Measurements from ENCODE around the gene AIMP1. TPM values are rescaled to one million over a fixed set of nuclear protein-coding genes. Genes with fewer than 3 reads are reported as not detected.
A peak's percentile ranks its signal among the peaks of the same experiment; 100 is the strongest.

Gene AIMP1
- total and polyA plus RNA-seq, 8 donors = 38.9 to 63.3 (median 52.7) TPM

DNA sequence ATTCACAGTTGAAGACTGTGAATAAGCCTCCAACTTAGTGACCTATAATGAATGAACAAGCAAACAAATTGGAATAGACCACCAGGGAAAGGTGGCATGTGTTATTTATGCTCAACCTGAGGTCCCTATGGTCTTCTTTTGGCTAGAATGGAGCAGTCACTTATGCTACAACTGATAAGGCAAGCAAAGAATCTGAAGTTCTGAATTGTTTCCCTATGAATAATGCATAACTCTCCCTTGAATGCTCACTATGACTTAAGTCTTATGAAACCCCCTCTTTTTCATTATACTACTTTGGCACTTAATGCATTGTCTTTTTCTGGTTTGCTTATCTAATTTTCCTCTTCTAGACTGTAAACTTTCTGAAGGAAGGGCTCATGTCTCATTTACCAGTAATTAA is 49.7 kb downstream of the AIMP1 start:
- TF ChIP-seq, protein P1, sequence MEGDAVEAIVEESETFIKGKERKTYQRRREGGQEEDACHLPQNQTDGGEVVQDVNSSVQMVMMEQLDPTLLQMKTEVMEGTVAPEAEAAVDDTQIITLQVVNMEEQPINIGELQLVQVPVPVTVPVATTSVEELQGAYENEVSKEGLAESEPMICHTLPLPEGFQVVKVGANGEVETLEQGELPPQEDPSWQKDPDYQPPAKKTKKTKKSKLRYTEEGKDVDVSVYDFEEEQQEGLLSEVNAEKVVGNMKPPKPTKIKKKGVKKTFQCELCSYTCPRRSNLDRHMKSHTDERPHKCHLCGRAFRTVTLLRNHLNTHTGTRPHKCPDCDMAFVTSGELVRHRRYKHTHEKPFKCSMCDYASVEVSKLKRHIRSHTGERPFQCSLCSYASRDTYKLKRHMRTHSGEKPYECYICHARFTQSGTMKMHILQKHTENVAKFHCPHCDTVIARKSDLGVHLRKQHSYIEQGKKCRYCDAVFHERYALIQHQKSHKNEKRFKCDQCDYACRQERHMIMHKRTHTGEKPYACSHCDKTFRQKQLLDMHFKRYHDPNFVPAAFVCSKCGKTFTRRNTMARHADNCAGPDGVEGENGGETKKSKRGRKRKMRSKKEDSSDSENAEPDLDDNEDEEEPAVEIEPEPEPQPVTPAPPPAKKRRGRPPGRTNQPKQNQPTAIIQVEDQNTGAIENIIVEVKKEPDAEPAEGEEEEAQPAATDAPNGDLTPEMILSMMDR (IDR thresholded peaks at IDR 0.05) = no peak
- H3K4me1 ChIP-seq = peaks cover 3 to 5% of the 10 kb centered on the region in 2 donors
- intact Hi-C loops (cut with DNase I) = no loop called here
- no peak overlapping the region for H3K4me3 ChIP-seq
- no peaks in the 10 kb centered on the region for H3K27me3 ChIP-seq
- H3K27ac ChIP-seq = no peak overlapping the region
- ATAC-seq (no peak), DNase-seq (no peak)
- no peaks in the 10 kb centered on the region for H3K36me3 ChIP-seq
- H3K9me3 ChIP-seq = no peaks in the 10 kb centered on the region

DNA sequence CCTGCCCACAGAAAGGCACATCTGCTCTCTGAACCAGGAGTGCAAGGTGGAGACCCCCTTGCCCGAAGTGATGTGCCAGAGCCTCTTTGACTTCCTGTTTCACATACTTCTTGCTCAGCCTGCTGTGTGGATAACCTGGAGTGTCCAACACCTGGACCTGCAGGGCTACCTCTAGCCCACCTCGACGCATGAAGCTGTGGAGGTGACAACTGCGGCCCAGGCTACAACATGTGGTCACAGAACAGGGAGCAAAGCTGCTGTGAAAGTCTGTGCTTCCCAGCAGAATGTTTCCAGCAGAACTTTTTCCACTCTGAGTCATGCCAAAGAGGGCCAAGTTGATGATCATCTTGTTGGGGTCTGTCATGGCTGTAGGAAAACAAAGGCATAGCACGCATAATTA is 50.7 kb downstream of the AIMP1 start:
- H3K4me1 ChIP-seq = peaks cover 3 to 5% of the 10 kb centered on the region in 2 donors
- DNase-seq (peak in 1 of 4 donors; percentile 39), ATAC-seq (no peak)
- intact Hi-C loops (cut with DNase I) = no loop called here
- peaks cover 0 to 4% of the 10 kb centered on the region in 2 donors for H3K27me3 ChIP-seq
- no peak overlapping the region for H3K27ac ChIP-seq
- TF ChIP-seq, protein P1 (IDR thresholded peaks at IDR 0.05) = no peak
- H3K9me3 ChIP-seq = no peaks in the 10 kb centered on the region
- H3K4me3 ChIP-seq = no peak overlapping the region
- H3K36me3 ChIP-seq = no peaks in the 10 kb centered on the region

DNA sequence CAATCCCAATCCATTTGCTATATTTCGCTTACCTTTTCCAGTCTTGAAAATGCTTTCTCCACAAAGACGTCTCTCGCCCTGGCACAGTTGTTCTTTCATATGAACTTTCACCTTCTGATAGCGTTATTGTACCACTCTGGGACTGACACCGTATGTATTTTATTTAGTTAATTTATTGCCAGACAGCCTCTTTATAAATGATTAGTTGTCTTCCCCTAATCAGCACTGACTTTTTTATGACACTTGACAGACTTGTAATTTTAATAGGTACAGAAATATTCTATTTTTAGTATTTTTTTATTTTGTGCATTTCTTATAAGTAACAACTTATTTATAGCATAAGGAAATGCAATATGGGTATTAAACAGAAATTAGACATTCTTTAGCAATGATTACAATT is 52.3 kb downstream of the AIMP1 start, which contains the start of gene GIMD1:
Gene GIMD1, minus strand, starts transcription at position 101 of the 400 bp plus-strand sequence. CDS start 1,343 bp downstream, outside the sequence.
- Histone ChIP-seq H3K27ac (no peak within 1 kb of the TSS), H3K27me3 (peaks cover 0 to 4% of the 10 kb centered on the region in 2 donors), H3K4me3 (no peak within 1 kb of the TSS), H3K36me3 (no peaks in the 10 kb centered on the region), H3K9me3 (no peaks in the 10 kb centered on the region), H3K4me1 (peaks cover 3 to 5% of the 10 kb centered on the region in 2 donors)
- DNase-seq (no peak), ATAC-seq (no peak)
- TF ChIP-seq, protein P1 (IDR thresholded peaks at IDR 0.05) = no peak
- intact Hi-C loops (cut with DNase I) = no loop called here

DNA sequence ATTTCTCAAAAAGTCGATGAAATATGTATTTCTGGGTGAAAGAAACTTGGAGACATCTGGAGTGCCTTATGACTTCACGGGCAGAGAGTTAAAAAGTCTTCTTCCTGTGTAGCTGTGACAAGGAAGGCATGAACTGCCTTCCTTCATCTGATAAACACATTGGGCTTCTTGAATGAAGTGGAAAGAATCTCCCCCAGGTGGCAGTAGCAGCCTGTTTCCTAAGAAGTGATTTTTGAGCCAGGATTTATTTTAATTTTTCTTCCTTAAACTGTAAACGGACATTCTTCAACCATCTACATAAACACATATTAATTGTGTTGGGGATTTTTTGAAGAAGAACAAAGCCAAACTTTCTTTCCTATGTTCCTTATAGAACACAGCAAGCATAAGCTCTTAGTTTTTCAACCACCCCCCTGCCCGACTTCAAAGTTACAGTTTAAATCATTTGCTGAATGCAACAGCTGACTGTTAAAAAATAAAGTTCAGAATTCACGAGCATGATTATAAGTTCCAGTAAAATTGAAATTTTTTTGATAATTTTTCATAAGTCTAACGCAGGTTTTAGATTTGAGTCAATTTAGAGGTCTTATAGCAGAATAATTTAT is 53.2 kb downstream of the AIMP1 start:
- Histone ChIP-seq H3K4me1 (peaks cover 3 to 5% of the 10 kb centered on the region in 2 donors), H3K4me3 (no peak overlapping the region), H3K9me3 (no peaks in the 10 kb centered on the region), H3K27ac (no peak overlapping the region), H3K27me3 (peaks cover 0 to 4% of the 10 kb centered on the region in 2 donors), H3K36me3 (no peaks in the 10 kb centered on the region)
- intact Hi-C loops (cut with DNase I) = no loop called here
- DNase-seq (peak in 2 of 4 donors; percentile 44 to 66), ATAC-seq (peak; percentile 68)
- TF ChIP-seq, protein P1 (IDR thresholded peaks at IDR 0.05) = peak; percentile 55 to 62

DNA sequence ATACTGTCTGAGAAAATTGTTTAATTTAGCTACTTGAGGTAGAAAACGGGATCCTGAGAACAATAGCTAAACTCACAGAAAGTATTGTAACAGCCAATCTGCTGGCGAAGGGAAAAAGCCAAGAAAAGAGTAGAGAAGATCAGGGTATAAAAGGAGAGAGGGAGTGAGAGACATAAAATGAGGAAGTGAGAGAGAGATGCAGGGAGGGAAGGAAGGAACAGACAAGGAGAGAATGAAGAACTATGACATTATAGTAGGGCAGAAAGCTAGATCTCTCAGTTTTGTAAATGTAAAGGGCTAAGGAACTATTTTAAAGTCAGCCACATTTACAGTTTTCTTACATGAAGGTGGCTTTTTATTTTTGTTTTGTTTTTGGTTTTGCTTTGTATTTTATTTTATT is 53.9 kb downstream of the AIMP1 start:
- no peak overlapping the region for H3K27ac ChIP-seq
- TF ChIP-seq, protein P1 (IDR thresholded peaks at IDR 0.05) = no peak
- intact Hi-C loops (cut with DNase I) = no loop called here
- H3K9me3 ChIP-seq = no peaks in the 10 kb centered on the region
- no peak for ATAC-seq
- no peak overlapping the region for H3K4me3 ChIP-seq
- peaks cover 0 to 4% of the 10 kb centered on the region in 2 donors for H3K27me3 ChIP-seq
- no peaks in the 10 kb centered on the region for H3K36me3 ChIP-seq
- no peak for DNase-seq
- peaks cover 2 to 3% of the 10 kb centered on the region in 2 donors for H3K4me1 ChIP-seq
